GM21390 (cell line): ENCODE measurements around the gene BPHL.
A peak's percentile ranks its signal among the peaks of the same experiment; 100 is the strongest.
"Not testable (repeated sequence)": the region's sequence is repeated elsewhere in the genome, so short reads cannot be mapped to it uniquely, and the experiment has no call there.

Experiments used
- ATAC-seq: cut with Tn5 transposase; IDR thresholded peaks from one replicate; pipeline ENCODE4 v1.9.1; 2021; ENCODE audit not compliant: unreplicated experiment

Gene BPHL

DNA sequence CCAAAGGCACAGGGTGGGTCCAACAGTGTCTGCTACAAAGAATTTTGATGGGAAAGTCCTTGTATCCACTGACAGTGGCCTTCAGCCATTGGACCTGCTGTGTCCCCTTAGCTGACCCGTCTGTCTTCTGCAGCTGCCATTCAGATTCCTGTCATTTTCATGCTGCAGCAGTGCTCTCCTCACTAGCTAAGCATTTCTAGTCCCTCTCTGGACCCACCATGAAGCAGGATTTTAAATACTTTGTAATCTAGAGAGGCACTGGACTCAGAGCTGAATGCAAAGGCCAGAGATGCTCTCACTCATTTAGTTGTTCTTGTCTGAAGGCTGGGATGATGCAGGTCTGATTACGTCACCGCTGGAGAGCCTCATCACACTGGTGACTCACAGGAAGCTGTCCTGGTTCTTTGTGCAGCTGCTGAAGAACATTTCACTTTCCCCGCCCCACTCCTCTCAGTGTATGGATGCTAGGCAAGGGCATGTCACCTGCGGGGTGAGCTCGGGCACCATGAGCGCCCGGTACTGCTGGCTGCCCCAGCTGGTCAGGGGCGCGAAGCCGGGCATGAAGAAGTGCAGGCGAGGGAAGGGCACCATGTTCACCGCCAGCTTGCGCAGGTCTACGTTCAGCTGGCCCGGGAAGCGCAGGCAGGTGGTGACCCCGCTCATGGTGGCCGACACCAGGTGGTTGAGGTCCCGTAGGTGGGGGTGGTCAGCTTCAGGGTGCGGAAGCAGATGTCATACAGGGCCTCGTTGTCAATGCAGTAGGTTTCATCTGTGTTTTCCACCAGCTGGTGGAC lies 58.2 kb downstream of the BPHL start:
- no peak for ATAC-seq

DNA sequence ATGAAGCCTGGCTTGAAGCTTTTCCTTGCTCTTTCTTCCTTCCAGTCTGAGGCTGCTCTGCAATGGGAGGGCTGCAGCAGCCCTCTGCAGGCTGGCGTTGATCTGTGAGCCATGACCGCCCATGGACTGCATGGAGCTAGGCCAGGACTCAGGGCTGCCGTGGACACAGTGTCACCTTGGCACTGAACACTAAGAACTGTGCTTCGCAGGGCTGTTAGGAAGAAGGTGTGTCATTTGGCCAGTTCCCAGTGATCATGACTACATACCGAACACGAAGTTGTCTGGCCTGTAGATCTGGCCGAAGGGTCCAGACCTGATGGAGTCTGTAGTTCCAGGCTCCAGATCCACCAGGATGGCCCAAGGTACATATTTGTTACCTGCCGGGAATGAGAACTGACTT lies 60.2 kb downstream of the BPHL start:
- ATAC-seq: not testable (repeated sequence)

- ATAC-seq: not testable (repeated sequence)
Observed at GRCh38 chr6:3179945-3180344, 61.4 kb downstream of the BPHL start.

GRCh38 chr6:3181105-3181504 lies 62.6 kb downstream of the BPHL start:
- ATAC-seq: no peak

- no peak for ATAC-seq
Observed at GRCh38 chr6:3183066-3183465, 64.6 kb downstream of the BPHL start.

DNA sequence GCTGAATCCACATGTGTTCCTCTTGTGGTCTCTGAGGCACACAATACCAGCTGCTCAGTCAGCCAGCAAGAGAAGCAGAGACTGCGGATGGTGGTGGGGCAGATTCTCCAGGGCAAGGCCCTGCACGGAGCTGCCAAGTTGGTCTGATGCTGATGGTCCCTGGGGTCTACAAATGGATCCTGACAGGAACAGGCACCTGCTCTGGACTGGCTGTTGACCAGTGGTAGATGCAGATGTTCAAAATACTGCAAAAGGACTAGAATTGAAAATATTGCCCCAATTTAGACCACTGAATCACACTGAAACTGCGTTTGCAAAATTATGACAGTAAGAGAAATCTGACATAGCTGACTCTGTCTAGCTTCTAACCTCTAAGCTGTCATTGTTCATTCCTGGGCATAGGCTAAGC lies 68.5 kb downstream of the BPHL start:
- peak; percentile 57 for ATAC-seq

- no peak for ATAC-seq
Observed at GRCh38 chr6:3188262-3188661, 69.8 kb downstream of the BPHL start.

- ATAC-seq: not testable (repeated sequence)
Observed at GRCh38 chr6:3189192-3189591, 70.7 kb downstream of the BPHL start.

DNA sequence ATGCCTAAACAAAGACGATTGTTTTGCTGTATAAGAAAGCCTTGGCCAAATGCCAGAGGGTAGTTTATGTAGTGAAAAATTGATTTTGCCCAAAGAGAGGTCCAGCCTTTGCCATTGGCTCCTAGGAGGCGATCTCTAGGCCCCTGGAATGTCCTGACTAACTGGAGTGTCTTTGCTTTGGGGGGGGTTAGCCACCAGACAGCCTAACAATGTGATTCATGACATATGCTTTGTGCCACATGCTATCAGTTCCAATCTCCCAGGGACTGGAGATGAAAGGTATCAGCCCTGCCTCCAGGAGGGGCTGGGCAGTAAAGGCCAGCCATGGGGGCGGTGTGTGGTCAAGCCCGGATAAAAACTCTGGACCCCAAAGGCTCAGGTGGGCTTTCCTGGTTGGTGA lies 71.5 kb downstream of the BPHL start:
- ATAC-seq: no peak

DNA sequence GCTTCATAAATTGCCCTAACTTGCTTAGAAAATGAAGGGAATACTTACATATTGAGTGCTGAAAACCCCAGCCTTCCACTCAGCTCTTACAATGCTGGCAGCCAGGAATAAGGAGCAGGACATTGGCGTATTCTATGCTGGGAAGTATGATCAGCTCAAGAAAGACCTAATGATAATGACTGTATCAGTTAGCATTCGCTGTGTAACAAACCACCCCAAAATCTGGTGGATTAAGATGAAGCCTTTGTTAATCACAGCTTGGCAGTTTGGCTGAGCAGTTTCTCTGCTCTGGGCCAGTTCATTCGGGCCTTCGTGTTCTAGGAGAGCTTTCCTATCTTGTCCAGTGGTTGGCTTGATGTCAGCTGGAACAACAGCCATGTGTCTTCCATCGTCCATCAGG lies 72.3 kb downstream of the BPHL start:
- no peak for ATAC-seq

- no peak for ATAC-seq
Observed at GRCh38 chr6:3193102-3193849, 74.8 kb downstream of the BPHL start.

DNA sequence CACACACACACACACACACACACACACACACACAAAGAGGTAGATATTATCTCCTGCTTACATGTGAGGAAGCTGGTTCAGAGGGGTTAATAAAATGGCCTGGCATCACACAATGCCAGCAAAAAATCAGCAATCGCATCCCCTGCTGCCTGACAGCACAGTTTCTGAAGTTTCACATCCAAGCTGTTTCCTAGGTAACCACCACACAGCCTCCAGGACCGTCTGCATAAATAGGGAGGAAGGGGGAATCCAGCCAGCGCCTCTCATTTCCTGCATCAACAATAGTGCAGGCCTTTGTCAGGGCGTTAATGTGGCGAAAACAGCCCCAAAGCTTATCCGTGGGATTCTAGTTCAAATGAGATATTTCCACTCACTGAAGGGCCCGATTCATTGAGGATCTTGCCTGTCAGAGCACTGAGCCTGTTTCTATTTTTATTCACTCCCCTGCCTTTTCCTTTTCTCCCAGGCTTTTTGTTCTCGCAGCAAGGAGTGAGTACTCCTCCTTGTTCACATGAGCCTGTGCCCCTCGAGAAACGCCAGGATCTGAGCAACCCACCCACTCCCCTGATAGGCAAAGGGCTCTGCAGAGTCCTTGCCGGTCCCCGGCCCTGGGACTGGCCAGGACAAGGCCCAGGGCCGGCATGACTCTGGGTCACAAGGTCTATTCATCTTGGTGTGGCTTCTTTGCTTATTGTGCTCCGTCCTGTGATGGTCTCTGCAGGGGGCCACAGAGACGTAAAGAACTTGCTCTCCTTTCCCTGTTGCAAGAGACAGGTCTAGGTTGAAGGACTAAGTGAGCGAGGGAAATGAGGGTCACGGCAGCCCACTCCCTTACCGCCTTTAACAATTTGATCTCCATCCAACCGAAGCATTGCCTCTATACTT lies 76.3 kb downstream of the BPHL start:
- ATAC-seq: no peak

GRCh38 chr6:3195420-3195694 lies 76.8 kb downstream of the BPHL start:
- ATAC-seq: no peak

GRCh38 chr6:3195695-3196497 lies 77.4 kb downstream of the BPHL start:
- no peak for ATAC-seq

- ATAC-seq: no peak
Observed at GRCh38 chr6:3196770-3197169, 78.3 kb downstream of the BPHL start.

DNA sequence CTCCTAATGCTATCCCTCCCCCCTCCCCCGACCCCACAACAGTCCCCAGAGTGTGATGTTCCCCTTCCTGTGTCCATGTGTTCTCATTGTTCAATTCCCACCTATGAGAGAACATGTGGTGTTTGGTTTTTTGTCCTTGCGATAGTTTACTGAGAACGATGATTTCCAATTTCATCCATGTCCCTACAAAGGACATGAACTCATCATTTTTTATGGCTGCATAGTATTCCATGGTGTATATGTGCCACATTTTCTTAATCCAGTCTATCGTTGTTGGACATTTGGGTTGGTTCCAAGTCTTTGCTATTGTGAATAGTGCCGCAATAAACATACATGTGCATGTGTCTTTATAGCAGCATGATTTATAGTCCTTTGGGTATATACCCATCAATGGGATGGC lies 79.2 kb downstream of the BPHL start:
- ATAC-seq: not testable (repeated sequence)

DNA sequence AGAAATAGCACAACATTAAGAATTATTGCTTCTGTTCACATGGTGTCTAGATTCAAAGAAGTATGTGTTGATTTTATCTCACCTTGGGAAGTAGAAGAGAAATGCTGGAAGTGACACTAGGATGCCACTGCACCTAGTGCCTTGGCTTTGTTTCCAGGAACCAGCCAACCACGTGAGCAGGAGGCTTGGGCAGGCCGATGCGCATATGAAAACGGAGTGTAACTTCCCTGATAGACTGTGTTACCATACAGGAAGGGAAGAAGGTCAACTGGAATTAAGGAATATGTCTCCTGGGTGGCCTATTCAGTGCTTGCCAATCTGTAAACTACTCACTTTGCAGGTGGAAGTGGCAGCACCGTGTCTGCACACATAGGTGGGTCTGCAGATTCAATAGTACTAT lies 80.9 kb downstream of the BPHL start:
- no peak for ATAC-seq

- ATAC-seq: no peak
Observed at GRCh38 chr6:3200682-3201081, 82.2 kb downstream of the BPHL start.

DNA sequence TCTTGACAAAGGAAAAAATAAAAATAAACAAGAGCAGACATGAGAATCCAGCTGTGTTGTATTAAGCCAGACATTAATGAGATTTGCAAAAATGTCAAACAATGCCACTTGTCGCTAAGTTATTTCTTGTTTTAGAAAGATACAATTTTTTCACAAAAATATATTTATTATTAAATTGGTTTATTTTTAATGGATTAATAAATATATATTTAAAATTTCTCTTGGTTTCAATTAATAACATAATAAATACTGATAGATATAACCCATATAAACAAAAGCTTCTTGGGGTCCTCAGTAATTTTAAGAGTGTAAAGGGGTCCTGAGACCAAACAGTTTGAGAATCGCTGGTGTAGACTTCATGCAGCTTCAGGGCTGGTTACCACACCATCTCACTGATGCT lies 82.9 kb downstream of the BPHL start:
- ATAC-seq: no peak
